Activated B cell treated with CpG ODN at 0.5 μM for 24 hours (primary cell): Measurements from ENCODE around the gene SKAP2. TPM values are rescaled to one million over a fixed set of nuclear protein-coding genes. Genes with fewer than 3 reads are reported as not detected.

Source experiments
- ATAC-seq: fragments of 200-7000 bp; cut with Tn5 transposase; one replicate; pipeline ENCODE4 v1.10.0; 2021; ENCODE audit warnings: low read depth, mild to moderate bottlenecking, moderate library complexity
- CTCF ChIA-PET: fragments of 350-600 bp; sonication (Branson Sonifier 250); formaldehyde crosslinking; loops from one replicate; lab custom pipeline; 2021; ENCODE audit warnings: antibody characterized with exemption; lab: Charles Lee
- POLR2A ChIA-PET: fragments of 350-600 bp; sonication (Branson Sonifier 250); formaldehyde crosslinking; loops from one replicate; lab custom pipeline; 2021; ENCODE audit warnings: antibody characterized with exemption; lab: Charles Lee
- DNase-seq: peaks from one replicate; pipeline ENCODE4 v3.0.0; 2022
- H3K27ac Mint-ChIP-seq: one replicate; pipeline ENCODE4 v1.8.0; 2020; ENCODE audit warnings: mixed read lengths
- H3K27me3 Mint-ChIP-seq: one replicate; pipeline ENCODE4 v1.8.0; 2021; ENCODE audit warnings: mixed read lengths
- H3K36me3 Mint-ChIP-seq: one replicate; pipeline ENCODE4 v1.8.0; 2021; ENCODE audit warnings: low read depth, mixed read lengths
- H3K4me1 Mint-ChIP-seq: one replicate; pipeline ENCODE4 v1.8.0; 2021; ENCODE audit warnings: mixed read lengths
- H3K4me3 Mint-ChIP-seq: one replicate; pipeline ENCODE4 v1.8.0; 2020; ENCODE audit warnings: mild to moderate bottlenecking, mixed read lengths
- H3K9me3 Mint-ChIP-seq: one replicate; pipeline ENCODE4 v1.8.0; 2020; ENCODE audit warnings: mixed read lengths
- intact Hi-C: fragments of 100-400 bp; cut with micrococcal nuclease; formaldehyde crosslinking; loops from one replicate; pipeline ENCODE4 v1.15.1; 2024
- total RNA-seq: library from RNA; stranded (reverse); gene quantifications from 2 replicates; pipeline ENCODE4 v1.2.3, GENCODE V29; 2022
- TF ChIP-seq, protein P1 (sequence below): fragments of 200-600 bp; IDR thresholded peaks from one replicate; pipeline ENCODE4 v1.8.0; 2022; ENCODE audit warnings: antibody characterized with exemption, mild to moderate bottlenecking

The SKAP2 gene
- total RNA-seq, 1 donor from 2014 or later: 75.6 TPM

GRCh38 chr7:26899519-26899918, 35.1 kb upstream of the SKAP2 start:
- CTCF ChIA-PET: no interaction called here
- H3K4me3 Mint-ChIP-seq: no peak overlapping the region
- no peak for DNase-seq

GRCh38 chr7:26898891-26899290, 34.5 kb upstream of the SKAP2 start:
- CTCF ChIA-PET: no interaction called here
- Mint-ChIP-seq H3K27ac (no peak overlapping the region), H3K4me1 (no peaks in the 10 kb centered on the region), H3K9me3 (no peaks in the 10 kb centered on the region), H3K36me3 (no peaks in the 10 kb centered on the region), H3K4me3 (no peak overlapping the region), H3K27me3 (peaks cover 17% of the 10 kb centered on the region)
- ATAC-seq (no peak), DNase-seq (no peak)
- intact Hi-C loops: no loop called here
- TF ChIP-seq, protein P1, sequence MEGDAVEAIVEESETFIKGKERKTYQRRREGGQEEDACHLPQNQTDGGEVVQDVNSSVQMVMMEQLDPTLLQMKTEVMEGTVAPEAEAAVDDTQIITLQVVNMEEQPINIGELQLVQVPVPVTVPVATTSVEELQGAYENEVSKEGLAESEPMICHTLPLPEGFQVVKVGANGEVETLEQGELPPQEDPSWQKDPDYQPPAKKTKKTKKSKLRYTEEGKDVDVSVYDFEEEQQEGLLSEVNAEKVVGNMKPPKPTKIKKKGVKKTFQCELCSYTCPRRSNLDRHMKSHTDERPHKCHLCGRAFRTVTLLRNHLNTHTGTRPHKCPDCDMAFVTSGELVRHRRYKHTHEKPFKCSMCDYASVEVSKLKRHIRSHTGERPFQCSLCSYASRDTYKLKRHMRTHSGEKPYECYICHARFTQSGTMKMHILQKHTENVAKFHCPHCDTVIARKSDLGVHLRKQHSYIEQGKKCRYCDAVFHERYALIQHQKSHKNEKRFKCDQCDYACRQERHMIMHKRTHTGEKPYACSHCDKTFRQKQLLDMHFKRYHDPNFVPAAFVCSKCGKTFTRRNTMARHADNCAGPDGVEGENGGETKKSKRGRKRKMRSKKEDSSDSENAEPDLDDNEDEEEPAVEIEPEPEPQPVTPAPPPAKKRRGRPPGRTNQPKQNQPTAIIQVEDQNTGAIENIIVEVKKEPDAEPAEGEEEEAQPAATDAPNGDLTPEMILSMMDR: no peak
- POLR2A ChIA-PET: interaction anchor here (0.5 kb wide), 1 partner anchor 24 kb away, joined by 5 read pairs; no protein-coding TSS in a partner anchor

More at GRCh38 chr7:26899519-26899918, 35.1 kb upstream of the SKAP2 start:
- no peaks in the 10 kb centered on the region for H3K4me1 Mint-ChIP-seq
- TF ChIP-seq, protein P1: no peak
- H3K27me3 Mint-ChIP-seq: peaks cover 16% of the 10 kb centered on the region
- H3K9me3 Mint-ChIP-seq: no peaks in the 10 kb centered on the region
- no peaks in the 10 kb centered on the region for H3K36me3 Mint-ChIP-seq
- ATAC-seq: no peak
- H3K27ac Mint-ChIP-seq: no peak overlapping the region
- intact Hi-C loops: no loop called here
- POLR2A ChIA-PET: interaction anchor here (0.5 kb wide), 1 partner anchor 24 kb away, joined by 5 read pairs; no protein-coding TSS in a partner anchor

GRCh38 chr7:26897928-26898327, 33.5 kb upstream of the SKAP2 start:
- DNase-seq: no peak
- intact Hi-C loops: no loop called here
- TF ChIP-seq, protein P1: no peak
- H3K4me1 Mint-ChIP-seq: no peaks in the 10 kb centered on the region
- CTCF ChIA-PET: interaction anchor here (0.7 kb wide), 1 partner anchor 50 kb away, joined by 3 read pairs; no protein-coding TSS in a partner anchor
- H3K4me3 Mint-ChIP-seq: no peak overlapping the region
- no peak for ATAC-seq
- POLR2A ChIA-PET: interaction anchor here (0.7 kb wide), 2 partner anchors 241 to 246 kb away, joined by 4 to 5 read pairs; no protein-coding TSS in a partner anchor
- H3K27ac Mint-ChIP-seq: no peak overlapping the region
- no peaks in the 10 kb centered on the region for H3K9me3 Mint-ChIP-seq
- H3K36me3 Mint-ChIP-seq: no peaks in the 10 kb centered on the region
- H3K27me3 Mint-ChIP-seq: peaks cover 20% of the 10 kb centered on the region

GRCh38 chr7:26891400-26892350, 27.3 kb upstream of the SKAP2 start:
- Mint-ChIP-seq H3K36me3 (no peaks in the 10 kb centered on the region), H3K27ac (no peak overlapping the region), H3K27me3 (peaks cover 7% of the 10 kb centered on the region), H3K4me1 (no peaks in the 10 kb centered on the region), H3K4me3 (no peak overlapping the region), H3K9me3 (no peaks in the 10 kb centered on the region)
- intact Hi-C loops: no loop called here
- ATAC-seq (no peak), DNase-seq (no peak)
- POLR2A ChIA-PET: no interaction called here
- CTCF ChIA-PET: no interaction called here
- TF ChIP-seq, protein P1: no peak

DNA sequence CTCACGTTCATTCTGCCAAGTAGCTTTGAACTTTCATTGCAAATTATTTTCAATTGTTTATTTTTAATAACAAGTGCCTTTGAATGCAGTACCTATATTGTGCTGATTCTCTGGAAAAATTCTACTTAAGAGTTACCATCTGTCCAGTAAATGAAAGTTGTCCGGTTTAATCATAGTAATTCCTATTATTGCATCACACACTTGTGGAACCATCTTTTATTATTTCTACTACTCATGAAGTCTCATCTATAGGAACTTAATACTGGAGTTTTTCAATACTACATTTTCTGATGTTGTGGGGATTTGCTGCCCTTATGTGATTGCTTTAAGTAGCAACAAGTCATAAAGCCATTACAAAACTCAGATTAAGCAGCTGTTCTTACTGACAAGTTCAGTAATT, 16.5 kb upstream of the SKAP2 start:
- DNase-seq: no peak
- ChIA-PET POLR2A (no interaction called here), CTCF (no interaction called here)
- Mint-ChIP-seq H3K9me3 (peaks cover 24% of the 10 kb centered on the region), H3K27me3 (peaks cover 3% of the 10 kb centered on the region), H3K4me1 (no peaks in the 10 kb centered on the region), H3K27ac (no peak overlapping the region), H3K4me3 (no peak overlapping the region), H3K36me3 (peaks cover 3% of the 10 kb centered on the region)
- TF ChIP-seq, protein P1: no peak
- ATAC-seq: no peak
- intact Hi-C loops: no loop called here
